Daoy (cell line): ENCODE data around the gene MBD6. TPM values are rescaled to one million over a fixed set of nuclear protein-coding genes. Genes with fewer than 3 reads are reported as not detected.

Experiments used
- DNase-seq: peaks from one replicate; pipeline ENCODE4 v3.0.0-alpha.2; 2015; ENCODE audit warnings: low read depth
- total RNA-seq: library from RNA; depleted of rRNA; stranded (reverse); fragments of >200 nt; shearing (Covaris generic); gene quantifications from 2 replicates; pipeline ENCODE4 v1.2.3, GENCODE V29; 2014

MBD6 gene
- total RNA-seq, 1 experiment from 2014 or later, result 0.91 TPM

GRCh38 chr12:57529831-57530230 lies 7.2 kb downstream of the MBD6 start:
- DNase-seq, result no peak

- DNase-seq, result no peak
Measured at GRCh38 chr12:57530396-57531142, 7.9 kb downstream of the MBD6 start.

GRCh38 chr12:57531836-57532235 lies 9.2 kb downstream of the MBD6 start:
- DNase-seq, result no peak

- DNase-seq, result no peak
Measured at GRCh38 chr12:57533108-57533507, 10.5 kb downstream of the MBD6 start.

GRCh38 chr12:57534250-57534649 lies 11.6 kb downstream of the MBD6 start:
- no peak for DNase-seq

GRCh38 chr12:57534991-57535543 lies 12.4 kb downstream of the MBD6 start:
- DNase-seq, result no peak

GRCh38 chr12:57535764-57536596 lies 13.4 kb downstream of the MBD6 start:
- DNase-seq, result no peak

- no peak for DNase-seq
Measured at GRCh38 chr12:57536597-57536942, 13.9 kb downstream of the MBD6 start.

GRCh38 chr12:57539134-57539768 lies 16.6 kb downstream of the MBD6 start:
- DNase-seq, result no peak

GRCh38 chr12:57541001-57541400 lies 18.4 kb downstream of the MBD6 start:
- DNase-seq, result no peak

- DNase-seq, result no peak
Measured at GRCh38 chr12:57541717-57542116, 19.1 kb downstream of the MBD6 start.

- DNase-seq, result no peak
Measured at GRCh38 chr12:57543581-57543980, 21.0 kb downstream of the MBD6 start.

- peak; percentile 31 for DNase-seq
Measured at GRCh38 chr12:57545809-57546437, 23.3 kb downstream of the MBD6 start.

- DNase-seq, result peak; percentile 99
Measured at GRCh38 chr12:57546438-57547287, 24.0 kb downstream of the MBD6 start, which contains the start of gene DCTN2. Gene DCTN2 (minus strand): TSS chr12:57547192. CDS start chr12:57547063, 129 bp downstream.

- DNase-seq, result no peak
Measured at GRCh38 chr12:57547288-57548012, 24.8 kb downstream of the MBD6 start.

- DNase-seq, result no peak
Measured at GRCh38 chr12:57548013-57548315, 25.3 kb downstream of the MBD6 start.

- no peak for DNase-seq
Measured at GRCh38 chr12:57548488-57548887, 25.9 kb downstream of the MBD6 start.

GRCh38 chr12:57549203-57549908 lies 26.7 kb downstream of the MBD6 start:
- DNase-seq, result no peak

- DNase-seq, result peak; percentile 61
Measured at GRCh38 chr12:57549909-57550640, 27.5 kb downstream of the MBD6 start, which contains the start of gene KIF5A. Gene KIF5A (plus strand): TSS chr12:57550044. CDS start chr12:57550272, 228 bp downstream.
